HFF-Myc (cell line): ENCODE results near the gene PRKAR1A.
"Not testable (repeated sequence)": the region's sequence is repeated elsewhere in the genome, so short reads cannot be mapped to it uniquely, and the experiment has no call there.

ENCODE experiments used
- DNase-seq: peaks from one replicate; pipeline ENCODE4 v3.0.0-alpha.2; 2011; ENCODE audit warnings: low read depth; ENCODE audit errors: extremely low read depth
- H3K4me3 ChIP-seq: replicated peaks from 2 replicates; pipeline ENCODE4 v1.5.1; 2011; ENCODE audit warnings: low read depth, mild to moderate bottlenecking, control low read depth, low read length
- TF ChIP-seq, protein P1 (sequence below): IDR thresholded peaks from 2 replicates; pipeline ENCODE4 v1.5.1; 2012; ENCODE audit warnings: mild to moderate bottlenecking, low read depth, low read length, control low read depth; ENCODE audit errors: missing control alignments

PRKAR1A gene

GRCh38 chr17:68577497-68577821 is 65.2 kb downstream of the PRKAR1A start:
- TF ChIP-seq, protein P1, sequence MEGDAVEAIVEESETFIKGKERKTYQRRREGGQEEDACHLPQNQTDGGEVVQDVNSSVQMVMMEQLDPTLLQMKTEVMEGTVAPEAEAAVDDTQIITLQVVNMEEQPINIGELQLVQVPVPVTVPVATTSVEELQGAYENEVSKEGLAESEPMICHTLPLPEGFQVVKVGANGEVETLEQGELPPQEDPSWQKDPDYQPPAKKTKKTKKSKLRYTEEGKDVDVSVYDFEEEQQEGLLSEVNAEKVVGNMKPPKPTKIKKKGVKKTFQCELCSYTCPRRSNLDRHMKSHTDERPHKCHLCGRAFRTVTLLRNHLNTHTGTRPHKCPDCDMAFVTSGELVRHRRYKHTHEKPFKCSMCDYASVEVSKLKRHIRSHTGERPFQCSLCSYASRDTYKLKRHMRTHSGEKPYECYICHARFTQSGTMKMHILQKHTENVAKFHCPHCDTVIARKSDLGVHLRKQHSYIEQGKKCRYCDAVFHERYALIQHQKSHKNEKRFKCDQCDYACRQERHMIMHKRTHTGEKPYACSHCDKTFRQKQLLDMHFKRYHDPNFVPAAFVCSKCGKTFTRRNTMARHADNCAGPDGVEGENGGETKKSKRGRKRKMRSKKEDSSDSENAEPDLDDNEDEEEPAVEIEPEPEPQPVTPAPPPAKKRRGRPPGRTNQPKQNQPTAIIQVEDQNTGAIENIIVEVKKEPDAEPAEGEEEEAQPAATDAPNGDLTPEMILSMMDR = no peak
- no peak for DNase-seq
- H3K4me3 ChIP-seq = no peak overlapping the region

DNA sequence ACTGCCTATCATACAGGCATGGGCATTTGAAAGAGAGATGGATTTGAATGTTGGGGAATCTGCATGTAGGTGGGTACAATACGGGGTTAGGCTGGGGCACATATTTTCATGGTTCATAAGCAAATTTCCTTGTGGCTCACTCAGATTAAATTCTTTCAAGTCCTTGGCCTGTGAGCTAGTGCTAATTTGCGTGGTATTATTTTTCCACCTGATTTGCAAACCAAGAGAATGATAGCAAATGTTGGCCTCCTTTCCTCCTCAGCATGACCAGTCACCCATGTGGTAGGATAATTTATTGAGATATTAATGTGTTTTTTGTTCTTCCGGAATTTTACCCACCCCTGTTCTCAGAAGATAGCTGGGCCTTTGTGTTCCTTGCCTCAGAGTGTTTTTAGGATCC is 66.0 kb downstream of the PRKAR1A start:
- DNase-seq = no peak

GRCh38 chr17:68579194-68579927 is 67.1 kb downstream of the PRKAR1A start:
- H3K4me3 ChIP-seq = no peak overlapping the region
- DNase-seq = no peak
- TF ChIP-seq, protein P1 = no peak

More for the DNA sequence above, 66.0 kb downstream of the PRKAR1A start:
- TF ChIP-seq, protein P1 = no peak
- H3K4me3 ChIP-seq = no peak overlapping the region

DNA sequence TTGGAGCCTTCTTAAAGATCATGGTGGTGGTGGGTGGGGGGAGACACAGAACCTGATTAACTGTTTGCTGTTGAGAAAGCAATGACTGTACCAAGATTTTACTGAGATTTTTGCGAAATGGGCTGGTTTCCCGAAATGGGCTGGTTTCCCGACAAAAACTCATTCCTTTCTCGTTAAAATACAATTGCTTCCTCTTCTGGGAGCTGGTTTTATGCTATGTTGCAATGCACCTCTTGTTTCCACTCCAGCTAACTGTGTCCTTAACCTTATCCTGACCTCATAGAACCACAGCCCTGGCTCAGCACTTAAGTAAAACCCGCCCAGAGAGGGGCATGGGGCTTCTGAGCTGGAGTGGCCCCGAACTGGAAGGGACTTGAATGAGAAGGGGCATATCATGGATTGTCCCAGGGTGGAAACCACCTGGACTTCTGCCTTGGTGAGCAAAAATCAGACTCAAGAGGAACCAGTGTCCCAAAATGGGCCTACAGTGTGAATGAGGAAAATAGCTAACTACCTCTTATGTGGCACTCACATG is 68.1 kb downstream of the PRKAR1A start:
- no peak overlapping the region for H3K4me3 ChIP-seq
- TF ChIP-seq, protein P1 = no peak
- peak; percentile 48 for DNase-seq

- no peak overlapping the region for H3K4me3 ChIP-seq
- DNase-seq = no peak
- TF ChIP-seq, protein P1 = no peak
Observed at GRCh38 chr17:68581863-68582645, 69.8 kb downstream of the PRKAR1A start.

GRCh38 chr17:68582867-68583266 is 70.6 kb downstream of the PRKAR1A start:
- H3K4me3 ChIP-seq, DNase-seq: not testable (repeated sequence)

DNA sequence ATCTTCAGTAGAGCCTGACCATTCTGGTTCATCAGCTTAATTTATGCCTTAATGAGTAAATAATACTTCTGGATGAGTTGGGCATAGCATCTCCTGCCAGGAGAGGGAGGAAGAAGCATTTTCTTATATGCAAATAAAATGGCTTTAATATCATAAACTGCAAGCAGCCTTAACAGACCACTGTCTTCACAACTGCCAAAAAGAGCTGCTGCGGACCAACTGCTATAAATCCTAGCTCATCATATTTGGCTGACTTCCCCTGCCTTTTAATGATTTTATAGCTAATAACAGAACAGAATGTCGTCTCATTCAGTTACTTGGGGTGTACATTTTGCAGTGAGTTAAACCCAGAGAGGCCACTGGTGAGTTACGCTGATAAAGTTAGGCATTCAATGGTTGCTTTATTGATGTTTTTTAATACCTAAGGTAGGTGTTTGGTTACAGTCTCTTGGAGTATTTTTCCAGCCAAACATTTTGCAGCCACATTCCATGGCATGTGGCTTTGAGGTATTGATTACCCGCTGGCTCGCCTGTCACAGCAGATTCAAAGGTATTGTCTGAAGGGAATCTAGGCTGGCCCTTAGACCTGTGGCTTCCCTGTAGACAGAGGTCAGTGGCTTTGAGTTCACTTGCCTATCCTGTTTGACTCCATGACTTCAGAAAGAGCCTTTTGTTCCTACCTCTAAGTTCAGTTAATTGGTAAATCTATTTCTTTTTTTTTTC is 72.5 kb downstream of the PRKAR1A start:
- TF ChIP-seq, protein P1 = no peak
- DNase-seq = no peak
- H3K4me3 ChIP-seq = no peak overlapping the region
